ENCODE measurements around the gene CDCA4.
A peak's percentile ranks its signal among the peaks of the same experiment; 100 is the strongest.
"Not testable (repeated sequence)": the region's sequence is repeated elsewhere in the genome, so short reads cannot be mapped to it uniquely, and the experiment has no call there.

CDCA4 gene

DNA sequence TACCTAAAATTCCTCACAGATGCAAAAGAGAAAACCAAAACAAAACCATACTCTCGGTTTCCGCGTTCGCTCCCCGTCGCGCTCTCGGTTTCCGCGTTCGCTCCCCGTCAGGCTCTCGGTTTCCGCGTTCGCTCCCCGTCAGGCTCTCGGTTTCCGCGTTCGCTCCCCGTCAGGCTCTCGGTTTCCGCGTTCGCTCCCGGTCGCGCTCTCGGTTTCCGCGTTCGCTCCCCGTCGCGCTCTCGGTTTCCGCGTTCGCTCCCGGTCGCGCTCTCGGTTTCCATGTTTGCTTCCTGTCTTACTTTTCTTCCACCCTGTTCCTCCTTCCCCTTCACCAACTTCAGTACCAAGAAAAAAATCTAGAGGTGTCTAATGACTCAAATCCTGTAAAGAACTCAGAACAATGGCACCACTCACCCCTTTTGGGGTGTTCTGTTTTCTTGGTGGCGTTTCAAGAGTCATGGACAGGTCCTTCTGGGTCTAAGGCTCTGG lies 12.6 kb upstream of the CDCA4 start:
- not testable (repeated sequence) for DNase-seq (ENCODE audit: low read depth in 3 of 3)

DNA sequence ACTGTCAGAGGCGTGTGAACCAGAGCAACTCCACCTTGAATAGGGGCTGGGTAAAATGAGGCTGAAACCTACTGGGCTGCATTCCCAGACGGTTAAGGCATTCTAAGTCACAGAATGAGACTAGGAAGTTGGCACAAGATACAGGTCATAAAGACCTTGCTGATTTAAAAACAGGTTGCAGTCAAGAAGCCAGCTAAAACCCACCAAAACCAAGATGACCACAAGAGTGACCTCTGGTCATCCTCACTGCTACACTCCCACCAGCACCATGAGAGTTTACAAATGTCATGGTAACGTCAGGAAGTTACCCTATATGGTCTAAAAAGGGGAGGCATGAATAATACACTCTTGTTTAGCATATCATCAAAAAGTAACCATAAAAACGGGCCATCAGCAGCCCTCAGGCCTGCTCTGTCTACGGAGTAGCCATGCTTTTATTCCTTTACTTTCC lies 11.6 kb upstream of the CDCA4 start:
- not testable (repeated sequence) for DNase-seq (ENCODE audit: low read depth in 3 of 3)

DNA sequence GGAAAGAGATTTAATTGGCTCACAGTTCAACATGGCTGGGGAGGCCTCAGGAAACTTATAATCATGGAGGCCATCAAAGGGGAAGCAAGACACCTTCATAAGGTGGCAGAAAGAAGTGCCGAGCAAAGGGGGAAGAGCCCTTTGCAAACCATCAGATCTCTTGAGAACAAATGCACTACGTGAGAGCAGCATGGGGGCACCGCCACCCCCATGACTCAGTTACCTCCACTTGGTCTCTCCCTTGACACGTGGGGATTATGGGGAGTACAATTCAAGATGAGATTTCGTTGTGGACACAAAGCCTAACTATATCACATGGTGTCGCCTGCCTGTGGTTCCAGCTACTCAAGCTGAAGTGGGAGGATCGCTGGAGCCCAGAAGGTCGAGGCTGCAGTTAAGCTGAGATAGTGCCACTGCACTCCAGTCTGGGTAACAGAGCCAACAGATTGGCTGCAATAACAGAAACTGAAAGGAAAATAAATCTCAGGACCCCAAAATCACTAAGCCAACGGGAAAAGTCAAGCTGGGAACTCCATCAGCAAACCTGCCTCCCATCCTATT lies 10.0 kb upstream of the CDCA4 start:
- DNase-seq (ENCODE audit: low read depth in 3 of 3) = no peak

DNA sequence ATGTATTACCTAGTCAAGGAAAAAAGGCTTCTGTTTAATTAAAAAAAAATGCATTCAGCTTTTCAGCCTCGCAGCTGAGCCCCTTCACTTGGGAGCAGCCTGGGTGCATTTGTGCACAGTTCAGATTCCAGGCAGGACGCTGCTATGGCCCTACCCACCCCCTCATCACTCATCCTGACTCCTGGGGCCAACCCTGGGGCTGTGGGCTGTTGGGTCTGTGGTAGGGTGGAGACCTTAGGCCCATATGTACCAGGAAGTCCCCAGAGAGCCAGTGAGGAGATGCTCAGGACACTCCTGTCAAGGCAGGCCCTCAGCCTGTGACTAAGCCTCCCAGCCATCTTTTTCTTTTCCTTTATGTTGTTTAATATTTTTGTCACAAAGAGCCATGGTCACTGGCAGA lies 9.3 kb upstream of the CDCA4 start:
- no peak for DNase-seq (ENCODE audit: low read depth in 3 of 3)

DNA sequence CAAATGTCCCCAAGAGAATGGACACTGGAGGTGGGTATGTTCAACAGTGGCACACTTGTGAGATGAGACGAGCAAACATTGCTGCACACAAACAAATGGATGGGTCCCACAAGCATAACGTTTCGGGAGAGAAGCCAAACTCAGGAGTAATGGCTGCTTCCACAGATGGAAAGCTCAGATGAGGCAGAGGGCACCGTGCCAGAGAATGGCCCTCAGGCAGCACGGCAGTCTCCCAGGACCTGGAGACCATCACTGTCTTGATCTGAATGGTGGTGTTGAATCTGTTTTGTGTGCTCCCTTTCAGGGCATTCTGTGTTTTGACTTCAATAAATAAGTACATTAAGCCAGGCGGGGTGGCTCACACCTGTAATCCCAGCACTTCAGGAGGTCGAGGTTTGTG lies 8.5 kb upstream of the CDCA4 start:
- no peak for DNase-seq (ENCODE audit: low read depth in 3 of 3)

DNA sequence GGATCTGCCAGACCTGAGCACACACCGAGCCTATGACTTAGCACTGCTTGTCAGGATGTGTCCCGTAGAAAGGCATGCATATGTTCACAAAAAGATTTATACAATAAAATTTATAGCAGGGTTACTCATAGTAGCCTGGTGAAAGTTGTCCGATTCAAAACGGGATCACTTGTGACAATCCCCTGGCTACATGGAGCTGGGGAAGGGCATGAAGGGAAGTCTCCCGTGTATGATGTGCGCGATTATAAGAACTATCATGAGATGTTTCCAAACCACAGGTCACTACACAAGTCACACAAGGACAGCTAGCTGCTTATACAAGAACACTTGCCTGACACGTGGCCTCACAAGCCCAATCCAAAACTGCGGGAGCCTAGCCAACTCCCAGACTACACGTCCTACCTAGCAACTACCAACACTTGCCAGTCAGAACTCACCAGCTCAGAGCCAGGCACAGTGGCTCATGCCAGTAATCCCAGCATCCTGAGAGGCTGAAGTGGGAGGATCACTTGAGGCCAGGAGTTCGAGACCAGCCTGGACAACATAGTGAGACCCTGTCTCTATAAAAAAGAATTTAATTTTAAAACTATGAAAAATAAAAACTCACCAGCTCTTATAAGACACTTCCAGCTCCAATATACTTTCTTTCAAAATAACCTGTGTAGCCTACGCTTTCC lies 7.5 kb upstream of the CDCA4 start:
- DNase-seq (ENCODE audit: low read depth in 3 of 3) = no peak

DNA sequence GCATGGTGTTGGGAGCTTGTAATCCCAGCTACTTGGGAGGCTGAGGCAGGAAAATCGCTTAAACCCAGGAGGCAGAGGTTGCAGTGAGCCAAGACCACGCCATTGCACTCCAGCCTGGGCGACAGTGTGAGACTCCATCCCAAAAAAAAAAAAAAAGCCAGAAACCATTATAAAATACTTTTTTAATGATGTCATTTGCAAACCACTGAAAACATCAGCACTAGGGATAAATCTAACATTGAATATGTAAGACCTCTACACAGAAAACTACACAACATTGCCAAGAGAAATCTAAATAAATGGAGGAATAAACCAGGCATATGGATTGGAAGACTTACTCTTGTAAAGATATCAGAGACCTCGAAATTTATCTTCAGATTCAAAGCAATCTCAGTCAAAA lies 6.8 kb upstream of the CDCA4 start:
- not testable (repeated sequence) for DNase-seq (ENCODE audit: low read depth in 3 of 3)

DNA sequence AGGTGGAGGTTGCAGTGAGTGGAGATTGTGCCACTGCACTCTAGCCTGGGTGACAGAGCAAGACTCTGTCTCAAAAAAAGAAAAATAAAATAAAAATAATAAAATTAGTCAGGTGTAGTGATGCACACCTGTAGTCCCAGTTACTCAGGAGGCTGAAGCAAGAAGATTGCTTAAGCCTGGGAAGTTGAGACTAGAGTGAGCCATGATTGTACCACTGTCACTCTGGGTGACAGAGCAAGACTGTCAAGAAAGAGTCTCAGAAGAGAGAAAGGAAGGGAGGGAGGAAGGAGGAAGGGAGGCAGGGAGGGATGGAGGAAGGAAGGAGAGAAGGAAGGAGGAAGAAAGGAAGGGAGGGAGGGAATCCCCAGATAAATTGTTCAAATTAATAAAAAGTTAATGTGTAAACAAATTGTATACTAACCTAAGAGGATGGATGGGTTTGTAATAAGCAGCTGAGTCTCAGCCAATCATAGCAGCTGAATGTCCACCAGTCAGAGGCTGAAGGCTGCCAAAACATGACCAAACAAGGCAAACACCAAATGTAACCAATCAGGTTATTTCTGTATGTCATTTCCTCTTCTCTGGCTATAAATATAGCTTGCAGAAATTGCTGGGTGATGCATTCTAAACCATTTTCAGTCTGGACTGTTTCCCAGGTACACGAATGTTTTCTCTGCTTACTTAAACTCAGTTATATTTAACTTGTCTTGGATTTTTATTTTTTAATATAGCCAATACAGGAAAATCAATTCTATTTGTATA lies 6.1 kb upstream of the CDCA4 start:
- DNase-seq (ENCODE audit: low read depth in 3 of 3) = no peak

DNA sequence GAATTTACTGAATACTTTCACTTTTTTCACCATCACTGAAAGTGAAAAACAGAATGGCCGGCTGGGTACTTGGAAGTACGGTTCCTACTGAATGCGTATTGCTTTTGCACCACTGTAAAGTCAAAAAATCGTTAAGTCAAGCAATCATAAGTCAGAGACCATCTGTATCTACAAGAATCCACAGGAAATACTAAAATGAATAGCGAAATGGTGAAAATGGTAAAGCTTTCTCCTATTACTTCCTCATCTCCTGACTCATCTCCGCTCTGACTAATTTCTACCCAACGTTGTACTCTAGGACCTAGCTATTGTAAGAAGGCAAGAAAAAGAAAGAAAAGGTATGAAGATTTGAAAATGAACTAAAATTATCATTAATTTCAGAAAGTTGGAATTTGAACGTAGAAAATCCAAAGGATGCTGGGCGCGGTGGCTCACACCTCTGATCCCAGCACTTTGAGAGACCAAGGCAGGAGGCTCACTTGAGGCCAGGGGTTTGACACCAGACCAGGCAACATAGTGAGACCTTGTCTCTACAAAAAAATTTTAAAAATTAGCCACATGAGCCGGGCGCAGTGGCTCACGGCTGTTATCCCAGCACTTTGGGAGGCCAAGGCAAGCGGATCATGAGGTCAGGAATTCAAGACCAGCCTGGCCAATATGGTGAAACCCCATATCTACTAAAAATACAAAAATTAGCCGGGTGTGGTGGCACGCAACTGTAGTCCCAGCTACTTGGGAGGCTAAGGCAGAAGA lies 5.3 kb upstream of the CDCA4 start:
- DNase-seq (ENCODE audit: low read depth in 3 of 3) = no peak

DNA sequence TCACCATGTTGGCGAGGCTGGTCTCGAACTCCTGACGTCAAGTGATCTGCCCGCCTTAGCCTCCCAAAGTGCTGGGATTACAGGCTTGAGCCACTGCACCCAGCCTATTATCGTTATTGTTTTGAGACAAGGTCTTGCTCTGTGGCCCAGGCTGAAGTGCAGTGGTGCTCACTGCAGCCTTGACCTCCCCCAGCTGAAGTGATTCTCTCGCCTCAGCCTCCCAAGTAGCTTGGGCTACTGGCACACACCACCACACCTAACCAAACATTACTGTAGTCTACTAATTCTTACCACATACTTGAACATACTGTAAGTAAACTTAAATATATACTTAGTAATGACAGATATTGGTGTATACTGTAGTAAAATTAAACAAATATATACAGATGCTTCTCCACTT lies 4.5 kb upstream of the CDCA4 start:
- no peak for DNase-seq (ENCODE audit: low read depth in 3 of 3)

DNA sequence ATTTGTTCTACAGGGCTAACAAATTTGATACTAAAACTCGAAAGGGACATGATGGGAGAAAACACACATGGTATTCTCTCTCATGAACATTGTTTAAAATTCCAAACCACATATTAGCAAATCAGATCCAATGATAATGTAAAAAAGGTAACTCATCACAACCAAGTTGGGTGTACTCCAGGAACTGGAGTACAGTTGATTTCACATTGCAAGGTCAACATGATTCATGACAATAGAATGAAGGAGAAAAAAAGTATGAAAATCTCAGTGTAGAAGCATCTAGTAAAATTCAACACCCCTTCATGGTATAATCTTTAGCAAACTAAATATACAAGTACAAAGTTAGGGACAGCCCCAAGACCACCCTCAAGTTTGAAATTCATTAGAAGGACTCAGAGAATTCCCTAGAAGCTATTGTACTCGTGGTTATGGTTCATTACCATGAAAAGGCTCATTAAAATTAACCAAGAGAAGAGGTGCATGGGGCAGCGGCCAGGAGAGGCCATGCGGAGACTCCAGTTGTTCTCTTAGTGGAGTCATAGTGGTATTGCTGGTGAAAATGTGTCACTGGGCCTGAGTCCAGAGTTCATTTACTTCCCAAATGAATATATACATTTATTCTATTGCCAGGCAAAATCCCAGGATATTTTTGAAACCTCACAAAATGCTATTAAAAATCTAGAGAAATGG lies 3.1 kb upstream of the CDCA4 start:
- no peak for DNase-seq (ENCODE audit: low read depth in 3 of 3)

DNA sequence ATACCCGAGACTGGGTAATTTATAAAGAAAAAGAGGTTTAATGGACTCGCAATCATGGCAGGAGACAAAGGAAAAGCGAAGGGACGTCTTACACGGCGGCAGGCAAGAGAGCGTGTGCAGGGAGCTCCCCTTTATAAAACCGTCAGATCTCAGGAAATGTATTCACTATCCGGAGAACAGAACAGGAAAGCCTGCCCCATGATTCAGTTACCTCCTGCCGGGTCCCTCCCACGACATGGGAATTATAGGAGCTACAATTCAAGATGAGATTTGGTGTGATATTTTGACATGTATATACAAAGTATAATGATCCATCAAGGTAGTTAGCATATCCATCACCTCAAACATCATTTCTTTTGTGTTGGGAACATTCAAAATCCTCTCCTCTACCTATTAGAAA lies 2.3 kb upstream of the CDCA4 start:
- no peak for DNase-seq (ENCODE audit: low read depth in 3 of 3)

DNA sequence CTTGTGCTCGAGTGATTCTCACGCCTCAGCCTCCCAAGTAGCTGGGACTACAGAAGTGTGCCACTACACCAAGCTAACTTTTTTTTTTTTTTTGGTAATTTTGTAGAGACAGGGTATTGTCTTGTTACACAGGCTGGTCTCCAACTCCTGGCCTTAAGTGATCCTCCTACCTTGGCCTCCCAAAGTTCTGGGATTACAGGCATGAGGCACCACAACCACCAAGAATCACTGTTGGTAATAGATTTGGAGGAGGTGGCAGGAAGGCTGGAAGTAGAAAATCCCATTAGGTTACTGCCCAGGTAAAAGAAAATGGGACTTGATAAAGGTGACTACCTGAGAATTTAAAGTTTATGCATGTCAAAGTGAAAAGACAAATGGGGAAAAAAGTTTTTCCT lies 1.4 kb upstream of the CDCA4 start:
- no peak for DNase-seq (ENCODE audit: low read depth in 3 of 3)

DNA sequence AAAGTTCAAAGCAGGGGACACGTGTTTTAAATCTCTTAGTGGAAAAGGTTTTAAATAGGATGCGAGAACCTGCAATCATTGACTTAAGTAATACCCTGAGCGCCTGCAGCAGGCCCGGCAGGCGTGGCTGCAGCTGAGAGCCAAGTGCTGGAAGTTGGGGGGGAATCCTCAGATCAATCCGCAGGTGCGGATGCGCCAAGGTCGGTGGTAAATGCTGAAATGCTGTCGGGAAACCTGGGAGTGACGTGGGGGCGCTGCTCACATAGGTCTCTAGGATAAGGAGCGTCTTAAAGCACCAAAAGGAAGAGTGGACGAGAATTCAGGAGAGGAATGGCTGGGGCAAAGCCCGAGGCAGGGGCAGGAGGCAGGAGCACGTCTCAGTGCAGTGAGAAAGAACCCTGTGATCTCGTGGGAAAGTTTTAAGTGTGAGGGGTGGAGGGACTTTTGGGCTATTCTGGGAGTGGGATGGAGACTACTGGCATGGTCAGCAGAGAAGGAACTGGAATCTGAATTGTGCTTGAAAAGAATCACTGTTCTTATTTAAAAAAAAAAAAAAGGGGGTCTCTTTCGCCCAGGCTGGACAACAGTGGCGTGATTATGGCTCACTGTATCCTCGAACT lies 883 bp upstream of the CDCA4 start:
- peak in 2 of 3 experiments; percentile 20 to 48 for DNase-seq (ENCODE audit: low read depth in 3 of 3)

DNA sequence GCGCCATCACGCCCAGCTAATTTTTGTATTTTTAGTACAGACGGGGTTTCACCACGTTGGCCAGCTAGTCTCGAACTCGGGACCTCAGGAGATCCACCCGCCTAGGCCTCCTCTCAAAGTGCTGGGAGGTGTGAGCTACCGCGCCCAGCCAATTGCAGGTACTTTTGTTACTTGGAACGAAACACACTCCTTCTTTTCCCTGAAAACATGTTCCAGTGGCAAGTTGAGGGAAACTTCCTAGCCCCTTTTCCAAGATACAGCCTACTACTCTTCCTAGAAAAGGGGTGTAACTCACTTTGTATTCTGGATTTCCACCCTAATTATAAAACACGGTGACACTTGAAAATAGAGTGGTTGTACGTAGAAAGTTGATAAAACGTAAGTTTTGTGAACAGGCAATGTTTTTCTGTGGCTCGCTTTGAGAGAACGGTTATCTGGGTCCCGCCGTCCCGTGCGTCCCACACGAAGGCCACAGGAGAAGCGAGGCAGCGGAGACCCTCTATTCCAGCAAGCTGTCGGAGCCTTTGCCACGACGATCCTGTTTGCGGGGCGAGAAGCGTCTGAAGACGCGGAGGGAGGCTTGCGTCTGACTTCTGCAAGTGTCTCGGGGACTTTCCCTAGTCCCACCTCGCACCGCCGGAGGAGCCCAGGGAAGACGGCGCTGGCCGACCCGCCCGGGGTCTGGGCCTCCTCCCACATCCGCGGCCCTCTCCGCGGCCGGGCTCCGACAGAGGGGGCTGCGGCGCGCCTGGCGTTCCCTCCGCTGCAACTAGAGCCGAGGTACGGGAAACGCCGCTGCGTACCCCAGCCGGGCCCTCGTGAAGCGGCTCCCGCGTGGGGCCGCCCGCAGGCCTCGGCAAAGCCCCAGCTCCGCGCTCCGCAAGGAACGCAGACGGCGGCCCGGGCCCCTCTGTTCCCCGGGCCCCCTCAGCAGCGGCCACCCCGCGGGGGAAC lies 745 bp downstream of the CDCA4 start:
- peak; percentile 30 to 57 (median 31) for DNase-seq (ENCODE audit: low read depth in 3 of 3)

DNA sequence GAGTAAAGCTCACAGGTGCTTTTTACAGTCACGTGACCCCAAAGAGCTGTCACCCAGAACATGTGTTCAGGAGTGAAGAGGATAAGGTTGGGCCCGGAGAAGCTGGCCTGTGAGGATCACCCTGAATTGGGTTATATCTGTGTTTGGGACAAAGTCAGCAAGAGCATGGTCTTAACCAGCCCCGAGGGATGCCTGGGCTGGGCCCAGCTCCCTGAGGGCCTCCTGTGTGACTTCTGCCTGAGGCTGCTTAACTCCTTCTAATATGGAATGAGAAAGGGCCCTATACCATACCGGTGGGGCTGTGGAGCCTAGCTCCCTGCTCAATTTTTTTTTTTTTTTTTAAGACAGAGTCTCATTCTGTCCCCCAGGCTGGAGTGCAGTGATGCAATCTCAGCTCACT lies 2.5 kb downstream of the CDCA4 start:
- DNase-seq (ENCODE audit: low read depth in 3 of 3) = no peak

DNA sequence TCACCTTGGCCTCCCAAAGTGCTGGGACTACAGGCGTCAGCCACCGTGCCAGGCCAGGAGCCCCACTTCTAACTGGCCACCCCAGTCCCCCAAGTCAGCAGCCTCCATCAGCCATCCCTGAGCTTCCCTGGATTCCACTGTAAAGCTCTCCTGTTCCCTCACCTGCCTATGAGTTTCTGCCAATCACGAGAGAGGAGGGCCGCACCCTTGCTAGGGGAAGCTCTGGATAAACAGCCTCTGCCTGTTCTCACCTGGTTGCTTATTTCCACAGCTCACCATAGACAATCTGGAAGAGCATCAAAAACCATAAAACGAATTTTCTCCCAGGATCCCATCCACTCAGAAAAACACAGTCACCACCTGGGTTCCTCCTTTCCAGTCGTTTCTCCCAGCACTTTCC lies 5.0 kb downstream of the CDCA4 start:
- no peak for DNase-seq (ENCODE audit: low read depth in 3 of 3)

DNA sequence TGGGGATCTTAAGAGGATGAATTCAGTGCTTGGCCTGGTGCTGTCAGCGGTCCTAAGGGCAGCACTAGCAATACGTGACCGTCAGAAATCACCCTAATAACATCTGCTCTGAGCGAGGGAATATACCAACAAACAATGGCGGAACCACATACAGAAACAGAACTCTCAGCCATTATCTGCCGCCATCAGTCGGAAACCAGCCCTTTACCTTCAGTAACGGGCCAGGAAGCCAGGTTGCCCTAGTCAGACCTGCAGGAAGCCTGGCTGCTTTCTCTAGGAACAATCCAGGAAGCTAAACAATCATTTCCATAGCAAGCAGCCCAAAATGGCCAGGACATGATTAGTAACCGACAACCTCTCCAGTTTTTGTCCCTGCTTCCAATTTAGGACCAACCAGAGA lies 5.6 kb downstream of the CDCA4 start:
- DNase-seq (ENCODE audit: low read depth in 3 of 3) = no peak

DNA sequence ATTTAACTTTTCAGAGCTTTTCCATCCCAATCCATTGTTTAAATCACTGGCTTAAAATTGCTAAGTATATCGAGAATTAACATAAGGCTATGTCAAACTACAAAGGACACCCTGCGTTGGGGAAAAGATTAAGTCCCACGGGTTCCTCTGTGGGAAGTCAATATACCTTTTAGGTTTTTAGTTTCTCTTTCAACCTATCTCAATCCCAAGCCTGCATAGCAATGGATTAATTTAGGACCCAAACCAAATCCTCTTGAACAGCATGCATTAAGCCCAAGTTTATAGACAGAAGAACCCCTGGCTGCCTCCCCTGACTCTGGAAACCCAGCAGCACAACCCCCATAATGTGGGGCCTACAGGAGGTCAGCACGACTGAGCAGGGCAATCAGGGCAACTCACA lies 6.3 kb downstream of the CDCA4 start:
- DNase-seq (ENCODE audit: low read depth in 3 of 3) = no peak

DNA sequence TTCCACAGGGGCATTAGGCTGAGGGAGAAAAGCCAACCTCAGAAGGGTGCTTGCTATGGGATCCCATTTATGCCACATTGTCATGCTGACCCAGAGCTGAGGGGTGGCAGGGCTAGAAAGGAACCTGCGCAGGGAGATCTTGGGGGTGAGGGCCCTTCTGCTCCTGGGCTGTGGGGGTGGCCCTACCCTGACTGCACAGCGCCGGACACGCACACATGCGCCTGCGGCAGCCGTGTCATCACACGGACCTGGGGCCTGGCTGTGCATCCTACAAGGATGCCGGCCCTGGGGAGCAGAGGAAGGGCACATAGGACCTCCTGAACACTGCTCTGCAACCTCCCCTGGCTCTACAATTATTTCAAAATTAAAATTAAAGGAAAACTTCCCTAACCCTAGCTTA lies 6.9 kb downstream of the CDCA4 start:
- no peak for DNase-seq (ENCODE audit: low read depth in 3 of 3)
